G401 (cell line): ENCODE results near the gene LYSET. TPM values are rescaled to one million over a fixed set of nuclear protein-coding genes. Genes with fewer than 3 reads are reported as not detected.
"Not testable (repeated sequence)": the region's sequence is repeated elsewhere in the genome, so short reads cannot be mapped to it uniquely, and the experiment has no call there.

ENCODE experiments used
- DNase-seq: peaks from one replicate; pipeline ENCODE4 v3.0.0-alpha.2; 2015; ENCODE audit warnings: low spot score
- in situ Hi-C: cut with HindIII; loops from 2 replicates; pipeline ENCODE4 v1.10.0; 2016; ENCODE audit warnings: low sequenced_read_pairs, mixed read lengths
- total RNA-seq: library from RNA; depleted of rRNA; stranded (reverse); fragments of >200 nt; shearing (Covaris generic); gene quantifications from 2 replicates; pipeline ENCODE4 v1.2.3, GENCODE V29; 2014; rRNA removed

The LYSET gene, protein sequence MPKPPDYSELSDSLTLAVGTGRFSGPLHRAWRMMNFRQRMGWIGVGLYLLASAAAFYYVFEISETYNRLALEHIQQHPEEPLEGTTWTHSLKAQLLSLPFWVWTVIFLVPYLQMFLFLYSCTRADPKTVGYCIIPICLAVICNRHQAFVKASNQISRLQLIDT
- 18.1 and 25.6 TPM in 2 replicates for total RNA-seq

GRCh38 chr14:93184391-93185348 lies at the start of gene LYSET, which contains the start of gene MOAP1:
TSS of gene LYSET (plus strand) at chr14:93185317. CDS start at chr14:93185406, 89 bp downstream.
TSS of gene MOAP1 (minus strand) at chr14:93184897. CDS start at chr14:93184242, 655 bp downstream.
- in situ Hi-C loops = no loop called here
- DNase-seq = peak; percentile 87

DNA sequence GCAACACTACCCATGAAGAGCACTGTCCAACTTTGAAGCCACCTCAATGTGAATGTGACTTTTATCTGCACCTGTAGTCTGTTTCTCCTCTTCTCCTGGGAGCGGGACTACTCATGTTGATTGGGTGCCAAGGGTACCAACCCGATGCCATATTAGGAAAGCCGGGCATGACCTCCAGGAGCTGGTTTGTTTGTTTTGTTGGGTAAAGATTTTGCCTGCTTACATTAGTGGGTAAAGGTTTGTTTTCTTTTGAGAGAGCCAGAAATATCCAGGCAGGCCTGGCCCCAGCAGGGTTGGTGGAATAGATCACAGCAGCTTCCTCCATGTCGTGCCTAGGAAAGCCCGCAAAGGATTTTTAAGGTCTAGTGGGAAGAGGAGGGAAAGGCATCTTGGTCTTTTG lies 49.7 kb upstream of the LYSET start:
- in situ Hi-C loops = no loop called here
- no peak for DNase-seq

DNA sequence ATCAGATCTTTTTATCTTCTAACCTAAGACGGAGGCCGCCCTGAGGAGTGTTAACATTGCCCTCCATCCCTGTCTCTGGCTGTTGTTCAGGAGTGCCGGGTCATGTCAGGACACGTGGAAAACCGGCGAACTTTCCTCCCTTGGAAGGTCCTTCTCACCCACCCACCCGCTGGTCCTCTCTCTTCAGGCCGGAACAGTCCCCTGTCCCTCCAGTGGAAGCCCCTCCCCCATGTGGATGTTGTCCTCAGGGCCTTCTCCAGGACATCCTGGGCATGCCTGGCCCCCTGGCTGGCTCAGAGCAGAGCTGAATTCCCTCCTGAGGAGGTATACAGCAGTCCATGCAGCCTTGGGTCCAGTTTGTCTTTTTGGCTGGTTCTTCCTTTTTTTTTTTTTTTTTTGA lies 49.1 kb upstream of the LYSET start:
- no peak for DNase-seq
- in situ Hi-C loops = no loop called here

GRCh38 chr14:93136508-93136907 lies 48.6 kb upstream of the LYSET start:
- in situ Hi-C loops, DNase-seq: not testable (repeated sequence)

DNA sequence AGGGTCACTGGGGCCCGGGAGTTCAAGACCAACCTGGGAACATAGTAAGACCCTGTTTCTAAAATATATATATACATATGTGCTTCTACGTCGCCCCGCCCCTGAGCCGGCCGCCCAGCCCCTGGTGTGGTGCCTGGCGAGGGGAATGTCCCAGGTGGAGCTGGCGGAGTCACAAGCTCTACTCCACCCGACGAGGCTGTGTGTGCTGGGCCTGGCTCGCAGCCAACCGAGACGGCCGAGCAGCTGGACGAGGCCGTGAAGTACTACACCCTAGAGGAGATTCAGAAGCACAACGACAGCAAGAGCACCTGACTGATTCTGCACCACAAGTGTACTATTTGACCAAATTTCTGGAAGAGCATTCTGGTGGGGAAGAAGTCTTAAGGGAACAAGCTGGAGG lies 47.3 kb upstream of the LYSET start:
- in situ Hi-C loops = no loop called here
- DNase-seq = no peak

- in situ Hi-C loops = no loop called here
- DNase-seq = no peak
Observed at GRCh38 chr14:93142854-93143652, 42.1 kb upstream of the LYSET start.

DNA sequence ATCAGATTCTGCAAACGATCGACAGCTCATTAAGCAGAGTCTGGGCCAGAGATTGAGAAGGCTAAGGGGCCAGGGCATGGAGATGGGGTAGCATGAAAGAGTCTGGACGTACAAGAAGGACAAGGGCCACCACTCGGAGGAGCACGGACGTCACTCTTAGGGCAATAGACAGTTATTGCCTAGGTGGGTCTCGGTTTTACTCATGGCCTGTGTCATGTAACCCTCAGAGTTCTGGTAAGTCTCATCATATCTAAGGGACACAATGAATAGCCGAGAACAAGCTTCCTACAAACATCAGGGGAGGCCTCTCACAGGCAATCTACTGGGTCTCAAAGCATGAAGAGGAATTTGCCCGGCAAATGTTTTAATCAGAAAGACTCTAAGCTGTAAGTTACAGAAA lies 39.0 kb upstream of the LYSET start:
- in situ Hi-C loops = no loop called here
- DNase-seq = no peak

DNA sequence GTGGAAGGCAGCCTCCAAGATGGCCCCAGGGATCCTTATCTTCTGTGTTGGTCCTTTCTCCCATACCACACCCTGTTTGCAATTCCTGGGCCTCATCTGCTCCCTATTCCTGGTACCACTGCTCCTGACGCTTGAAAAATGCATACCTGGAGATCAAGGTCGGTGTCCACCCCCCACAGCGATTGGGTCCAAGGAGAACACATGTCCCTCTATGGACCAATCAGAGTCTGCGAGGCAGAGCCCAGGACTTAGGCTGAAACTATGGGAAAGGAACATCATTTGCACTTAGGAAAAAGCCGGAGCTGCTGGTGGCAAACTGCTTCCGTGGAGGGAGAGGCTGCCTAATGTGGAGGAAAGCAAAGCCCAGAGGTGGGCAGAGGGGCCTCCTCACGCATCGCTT lies 36.1 kb upstream of the LYSET start:
- in situ Hi-C loops = no loop called here

DNA sequence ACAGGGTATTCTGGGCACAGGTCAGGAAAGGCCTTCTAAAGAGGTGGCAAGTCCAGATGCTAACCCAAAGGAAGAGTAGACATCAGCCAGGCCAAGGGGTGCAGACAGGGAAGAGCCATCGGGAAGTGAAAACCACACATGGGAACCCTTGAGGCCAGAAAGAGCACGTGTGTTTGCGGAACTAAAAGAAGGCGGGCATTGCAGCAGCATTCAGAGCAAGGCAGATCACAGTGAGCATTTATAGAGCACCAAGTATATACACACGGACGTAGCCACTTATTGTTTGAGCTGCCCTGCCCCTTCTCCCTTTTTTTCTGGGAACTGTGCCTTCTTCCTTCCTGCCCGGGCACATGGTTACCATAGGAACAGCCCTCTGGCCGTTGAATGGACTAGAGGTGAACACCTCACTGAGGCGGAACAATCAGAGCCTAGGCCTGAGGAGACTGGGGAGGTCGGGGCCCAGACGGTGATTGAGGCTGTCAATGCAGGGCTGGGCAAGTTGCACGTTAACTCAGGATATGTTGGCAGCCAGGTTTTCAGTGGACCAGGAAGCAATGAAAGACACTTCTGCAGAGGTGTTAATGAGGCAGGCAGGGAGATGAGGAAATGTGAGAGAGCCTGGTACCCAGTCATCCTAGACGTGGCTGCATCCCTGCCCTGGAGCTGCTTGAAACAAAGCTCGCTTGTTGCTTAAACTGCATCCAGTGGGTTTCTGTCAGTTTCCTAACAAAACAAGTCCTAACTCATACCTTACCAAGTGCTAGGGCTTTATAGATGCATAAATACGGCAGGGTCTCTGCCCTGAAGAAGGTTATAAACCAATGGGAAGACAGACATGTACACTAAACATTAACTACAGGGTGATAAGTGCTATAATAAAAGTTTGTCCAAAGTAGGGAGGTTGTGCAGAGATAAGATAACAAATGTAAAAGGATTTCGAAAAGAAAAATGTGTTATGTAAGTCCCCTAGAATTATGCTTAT lies 34.6 kb upstream of the LYSET start:
- no peak for DNase-seq
- in situ Hi-C loops = no loop called here

More for the DNA sequence above, 36.1 kb upstream of the LYSET start:
- DNase-seq = no peak

GRCh38 chr14:93153121-93153520 lies 32.0 kb upstream of the LYSET start:
- no peak for DNase-seq
- in situ Hi-C loops = no loop called here

- in situ Hi-C loops = no loop called here
- no peak for DNase-seq
Observed at GRCh38 chr14:93155667-93156066, 29.4 kb upstream of the LYSET start.

DNA sequence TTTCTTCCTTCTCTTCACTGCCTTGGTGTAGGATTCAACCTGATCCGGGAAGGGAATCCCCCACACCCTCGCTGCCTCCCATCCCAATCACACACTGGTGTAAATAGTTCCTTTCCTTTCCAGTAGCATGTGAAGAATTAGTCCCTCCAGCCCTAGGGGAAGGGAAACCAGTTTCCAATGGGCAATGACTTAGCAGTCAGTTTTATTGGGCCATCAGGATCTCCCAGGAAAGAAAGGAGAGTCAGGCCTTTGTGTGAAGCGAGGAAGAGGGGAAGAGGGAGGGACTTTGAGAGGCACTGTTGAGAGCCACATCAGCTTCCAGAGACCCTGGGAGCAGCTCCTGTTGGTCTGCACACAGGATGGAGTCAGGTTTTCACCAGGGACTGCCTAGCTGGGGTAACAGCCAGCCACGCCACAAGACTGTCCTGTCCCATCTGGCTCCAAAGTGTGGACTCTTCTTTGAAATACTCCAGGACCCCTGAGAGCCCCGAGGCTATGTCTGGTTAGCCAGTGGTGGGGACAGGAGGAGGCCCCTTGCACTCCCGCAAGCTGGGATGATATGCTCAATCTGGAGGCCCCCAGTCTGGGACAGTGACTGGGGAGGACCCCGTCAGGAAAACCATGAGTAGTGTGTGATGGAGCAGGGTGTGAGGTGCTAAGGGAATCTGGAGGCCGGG lies 28.3 kb upstream of the LYSET start:
- DNase-seq = no peak

DNA sequence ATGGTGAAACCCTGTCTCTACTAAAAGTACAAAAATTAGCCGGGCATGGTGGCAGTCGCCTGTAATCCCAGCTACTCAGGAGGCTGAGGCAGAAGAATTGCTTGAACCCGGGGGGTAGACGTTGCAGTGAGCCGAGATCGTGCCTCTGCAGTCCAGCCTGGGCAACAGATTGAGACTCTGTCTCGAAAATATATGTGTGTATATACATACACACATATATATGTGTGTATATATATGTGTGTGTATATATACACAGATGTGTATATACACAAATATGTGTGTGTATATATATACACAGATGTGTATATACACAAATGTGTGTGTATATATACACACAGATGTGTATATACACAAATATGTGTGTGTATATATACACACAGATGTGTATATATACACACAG lies 26.8 kb upstream of the LYSET start:
- DNase-seq, in situ Hi-C loops: not testable (repeated sequence)

More for the DNA sequence above, 28.3 kb upstream of the LYSET start:
- in situ Hi-C loops = no loop called here

DNA sequence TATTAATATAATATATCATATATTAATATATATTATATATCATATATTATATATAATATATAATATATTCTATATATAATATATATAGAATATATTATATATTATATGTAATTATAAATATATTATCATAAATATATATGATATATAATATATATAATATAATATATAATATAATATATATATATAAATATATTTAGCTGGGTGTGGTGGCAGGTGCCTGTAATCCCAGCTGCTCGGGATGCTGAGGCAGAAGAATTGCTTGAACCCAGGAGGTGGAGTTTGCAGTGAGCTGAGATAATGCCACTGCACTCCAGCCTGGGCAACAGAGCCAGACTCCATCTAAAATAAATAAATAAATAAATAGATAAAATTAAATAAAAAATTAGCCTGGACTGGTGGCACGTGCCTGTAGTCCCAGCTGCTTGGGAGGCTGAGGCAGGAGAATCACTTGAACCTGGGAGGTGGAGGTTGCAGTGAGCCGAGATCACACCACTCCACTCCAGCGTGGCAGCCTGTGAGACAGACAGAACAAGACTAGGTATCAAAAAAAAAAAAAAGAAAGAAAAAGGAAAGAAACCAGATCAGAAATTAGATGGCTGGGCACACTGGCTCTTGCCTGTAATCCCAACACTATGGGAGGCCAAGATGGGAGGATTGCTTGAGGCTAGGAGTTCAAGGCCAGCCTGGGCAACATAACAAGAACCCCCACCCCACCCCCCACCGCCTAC lies 25.3 kb upstream of the LYSET start:
- DNase-seq, in situ Hi-C loops: not testable (repeated sequence)

GRCh38 chr14:93160353-93160801 lies 24.7 kb upstream of the LYSET start:
- DNase-seq = no peak
- in situ Hi-C loops = no loop called here

GRCh38 chr14:93161411-93161940 lies 23.6 kb upstream of the LYSET start:
- in situ Hi-C loops = no loop called here
- no peak for DNase-seq

GRCh38 chr14:93163564-93163963 lies 21.6 kb upstream of the LYSET start:
- in situ Hi-C loops = no loop called here
- DNase-seq = no peak
